Measurements from ENCODE around the gene SELENOI. TPM values are rescaled to one million over a fixed set of nuclear protein-coding genes. Genes with fewer than 3 reads are reported as not detected.

SELENOI gene
- total RNA-seq, 3 donors from 2014 or later: 6.6 to 26.3 (median 17.4) TPM

- Histone ChIP-seq H3K9me3 (no peaks in the 10 kb centered on the region), H3K4me1 (no peaks in the 10 kb centered on the region), H3K4me3 (no peak overlapping the region), H3K27me3 (no peaks in the 10 kb centered on the region), H3K27ac (no peak overlapping the region), H3K36me3 (no peaks in the 10 kb centered on the region)
- no peak for DNase-seq (ENCODE audit: low spot score in 2 of 2)
- TF ChIP-seq POLR2AphosphoS5 (IDR thresholded peaks at IDR 0.05) (no peak), CTCF (IDR thresholded peaks at IDR 0.05) (no peak), POLR2A (IDR thresholded peaks at IDR 0.05) (no peak)
- intact Hi-C loops (cut with DNase I; ENCODE audit: low total_unique reads): no loop called here
Measured at GRCh38 chr2:26356771-26357170, 10.8 kb downstream of the SELENOI start.

GRCh38 chr2:26359886-26360473 lies 14.0 kb downstream of the SELENOI start:
- H3K36me3 ChIP-seq: no peaks in the 10 kb centered on the region
- H3K4me1 ChIP-seq: no peaks in the 10 kb centered on the region
- no peaks in the 10 kb centered on the region for H3K9me3 ChIP-seq
- H3K27ac ChIP-seq: no peak overlapping the region
- DNase-seq (ENCODE audit: low spot score in 2 of 2): no peak
- H3K4me3 ChIP-seq: no peak overlapping the region
- intact Hi-C loops (cut with DNase I; ENCODE audit: low total_unique reads): no loop called here
- H3K27me3 ChIP-seq: no peaks in the 10 kb centered on the region
- TF ChIP-seq POLR2A (IDR thresholded peaks at IDR 0.05) (no peak), POLR2AphosphoS5 (IDR thresholded peaks at IDR 0.05) (no peak), CTCF (IDR thresholded peaks at IDR 0.05) (no peak)

DNA sequence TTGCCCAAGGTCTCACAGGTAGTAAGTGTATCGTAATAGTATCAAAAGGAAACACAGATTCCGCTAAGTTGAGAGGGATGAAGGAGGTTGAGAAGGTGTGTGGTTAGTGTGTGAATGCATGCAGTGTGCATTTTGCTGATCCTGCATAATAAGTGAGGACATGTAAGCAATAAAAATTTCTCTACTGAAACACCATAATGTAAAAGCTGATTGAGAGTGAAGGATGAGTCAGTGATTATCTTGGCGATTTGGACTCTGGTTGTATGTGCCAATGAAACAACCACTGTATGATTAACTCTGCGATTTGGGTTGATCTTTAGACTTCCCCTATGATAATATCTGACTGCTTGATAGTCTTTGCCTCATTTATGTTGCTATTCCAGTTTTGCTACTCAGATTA lies 17.4 kb downstream of the SELENOI start:
- H3K4me3 ChIP-seq: no peak overlapping the region
- no peaks in the 10 kb centered on the region for H3K9me3 ChIP-seq
- TF ChIP-seq POLR2AphosphoS5 (IDR thresholded peaks at IDR 0.05): no peak
- TF ChIP-seq POLR2A (IDR thresholded peaks at IDR 0.05): no peak
- TF ChIP-seq CTCF (IDR thresholded peaks at IDR 0.05): no peak
- H3K27me3 ChIP-seq: no peaks in the 10 kb centered on the region
- no peak for DNase-seq (ENCODE audit: low spot score in 2 of 2)
- no peak overlapping the region for H3K27ac ChIP-seq
- no peaks in the 10 kb centered on the region for H3K36me3 ChIP-seq
- H3K4me1 ChIP-seq: no peaks in the 10 kb centered on the region
- intact Hi-C loops (cut with DNase I; ENCODE audit: low total_unique reads): no loop called here

DNA sequence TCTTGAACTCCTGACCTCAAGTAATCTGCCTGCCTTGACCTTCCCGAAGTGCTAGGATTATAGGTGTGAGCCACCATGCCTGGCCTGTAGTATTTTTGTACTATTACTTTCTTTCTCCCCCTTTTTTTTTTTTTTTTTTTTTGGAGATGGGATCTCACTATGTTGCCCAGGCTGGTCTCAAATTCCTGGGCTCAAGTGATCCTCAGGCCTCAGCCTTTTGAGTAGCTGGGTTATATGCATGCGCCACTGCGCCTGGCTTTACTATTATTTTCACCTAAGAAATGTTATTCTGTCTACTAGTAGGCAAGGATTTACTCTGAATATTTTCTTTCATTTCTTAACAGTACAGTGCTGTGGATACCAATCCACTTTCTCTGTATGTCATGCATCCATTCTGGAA lies 18.0 kb downstream of the SELENOI start:
- Histone ChIP-seq H3K27me3 (no peaks in the 10 kb centered on the region), H3K36me3 (no peaks in the 10 kb centered on the region), H3K4me3 (no peak overlapping the region), H3K9me3 (no peaks in the 10 kb centered on the region), H3K27ac (no peak overlapping the region), H3K4me1 (no peaks in the 10 kb centered on the region)
- no peak for TF ChIP-seq CTCF (IDR thresholded peaks at IDR 0.05)
- DNase-seq (ENCODE audit: low spot score in 2 of 2): no peak
- intact Hi-C loops (cut with DNase I; ENCODE audit: low total_unique reads): no loop called here

- H3K4me1 ChIP-seq: no peaks in the 10 kb centered on the region
- H3K27me3 ChIP-seq: no peaks in the 10 kb centered on the region
- TF ChIP-seq POLR2A (IDR thresholded peaks at IDR 0.05) (no peak), CTCF (IDR thresholded peaks at IDR 0.05) (no peak), POLR2AphosphoS5 (IDR thresholded peaks at IDR 0.05) (no peak)
- DNase-seq (ENCODE audit: low spot score in 2 of 2): no peak
- H3K27ac ChIP-seq: no peak overlapping the region
- intact Hi-C loops (cut with DNase I; ENCODE audit: low total_unique reads): no loop called here
- no peaks in the 10 kb centered on the region for H3K36me3 ChIP-seq
- H3K4me3 ChIP-seq: no peak overlapping the region
- H3K9me3 ChIP-seq: no peaks in the 10 kb centered on the region
Measured at GRCh38 chr2:26364669-26365068, 18.7 kb downstream of the SELENOI start.
